GM10266 (cell line): ENCODE data around the gene TRAPPC10.

Experiments
- DNase-seq: peaks from one replicate; pipeline ENCODE4 v3.0.0; 2012; ENCODE audit errors: extremely low spot score
- CTCF ChIP-seq: IDR thresholded peaks from 2 replicates; pipeline ENCODE4 v1.5.1; 2012; ENCODE audit warnings: mild to moderate bottlenecking, low read depth; ENCODE audit not compliant: control insufficient read depth, insufficient read depth; ENCODE audit errors: missing control alignments

TRAPPC10 gene

GRCh38 chr21:43983390-43983789, 28.7 kb upstream of the TRAPPC10 start:
- TF ChIP-seq CTCF, result no peak
- no peak for DNase-seq

- no peak for DNase-seq
- no peak for TF ChIP-seq CTCF
Observed at GRCh38 chr21:43983860-43984420, 28.2 kb upstream of the TRAPPC10 start.

GRCh38 chr21:43984905-43985689, 27.0 kb upstream of the TRAPPC10 start:
- no peak for TF ChIP-seq CTCF
- no peak for DNase-seq

GRCh38 chr21:43985690-43986251, 26.3 kb upstream of the TRAPPC10 start:
- DNase-seq, result no peak
- no peak for TF ChIP-seq CTCF

GRCh38 chr21:43986544-43987451, 25.3 kb upstream of the TRAPPC10 start:
- no peak for DNase-seq
- no peak for TF ChIP-seq CTCF

- no peak for TF ChIP-seq CTCF
- DNase-seq, result no peak
Observed at GRCh38 chr21:43987509-43987908, 24.6 kb upstream of the TRAPPC10 start.
